Testis (tissue), 2 donors: Measurements from ENCODE around the gene SLC47A2.

Source experiments
- CTCF ChIP-seq, 3 experiments: fragments of 450-650 bp in 2 of 3; fragments of 200-600 bp in 1 of 3; sonication (generic) in 1 of 3; IDR thresholded peaks; one replicate each; pipeline ENCODE4 v1.5.1; 2016 to 2019; ENCODE audit warnings: antibody characterized with exemption in 3 of 3, mild to moderate bottlenecking in 2 of 3, moderate library complexity in 1 of 3
- POLR2A ChIP-seq: fragments of 450-650 bp; IDR thresholded peaks from one replicate; pipeline ENCODE4 v1.6.1; 2017; ENCODE audit warnings: antibody characterized with exemption, mild to moderate bottlenecking, moderate library complexity

- TF ChIP-seq CTCF (IDR thresholded peaks at IDR 0.05) (no peak), POLR2A (no peak)
Measured at GRCh38 chr17:19708431-19709175, 7.8 kb downstream of the SLC47A2 start.
